HG02981 (cell line): ENCODE results near the gene DMPK.
"Not testable (repeated sequence)": the region's sequence is repeated elsewhere in the genome, so short reads cannot be mapped to it uniquely, and the experiment has no call there.

Experiments used
- ATAC-seq: cut with Tn5 transposase; IDR thresholded peaks from one replicate; pipeline ENCODE4 v1.9.1; 2021; ENCODE audit warnings: mild to moderate bottlenecking, moderate library complexity; ENCODE audit not compliant: unreplicated experiment

DMPK gene

GRCh38 chr19:45815481-45816216 is 33.4 kb upstream of the DMPK start:
- no peak for ATAC-seq

GRCh38 chr19:45814851-45815480 is 32.7 kb upstream of the DMPK start, which contains the start of gene RSPH6A:
Gene RSPH6A (minus strand): TSS chr19:45815308. CDS start chr19:45815176, 132 bp downstream.
- ATAC-seq: no peak

DNA sequence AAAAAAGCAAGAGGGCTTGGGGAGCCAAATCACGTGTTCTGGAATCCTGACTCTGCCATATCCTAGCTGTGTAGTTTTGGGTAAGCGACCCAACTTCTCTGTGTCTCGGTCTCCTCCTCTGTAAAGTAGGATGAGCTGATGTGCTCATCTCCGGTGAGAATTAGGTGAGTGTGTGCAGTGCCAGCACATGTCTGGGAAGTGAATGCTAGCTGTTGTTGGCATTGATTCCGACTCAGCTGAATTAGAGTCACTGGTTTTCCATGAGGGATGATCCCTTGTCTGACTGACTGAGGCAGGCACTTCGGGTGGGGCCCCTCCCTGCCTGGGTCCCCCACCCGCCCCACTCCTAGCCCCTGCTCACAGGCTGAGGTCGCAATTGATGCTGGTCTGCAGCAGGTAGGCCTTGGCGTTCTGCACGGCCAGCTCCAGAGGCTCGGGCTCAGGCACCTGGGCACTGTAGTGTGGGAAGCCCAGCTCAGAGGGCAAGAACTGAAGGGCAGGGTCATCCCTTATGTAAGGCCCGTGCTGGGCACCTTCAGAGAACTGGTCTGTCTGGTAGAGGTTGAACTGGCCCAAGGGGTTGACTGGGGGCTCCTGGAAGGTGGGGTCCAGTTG is 32.0 kb upstream of the DMPK start:
- ATAC-seq: no peak

GRCh38 chr19:45812297-45812696 is 30.0 kb upstream of the DMPK start:
- ATAC-seq: no peak

DNA sequence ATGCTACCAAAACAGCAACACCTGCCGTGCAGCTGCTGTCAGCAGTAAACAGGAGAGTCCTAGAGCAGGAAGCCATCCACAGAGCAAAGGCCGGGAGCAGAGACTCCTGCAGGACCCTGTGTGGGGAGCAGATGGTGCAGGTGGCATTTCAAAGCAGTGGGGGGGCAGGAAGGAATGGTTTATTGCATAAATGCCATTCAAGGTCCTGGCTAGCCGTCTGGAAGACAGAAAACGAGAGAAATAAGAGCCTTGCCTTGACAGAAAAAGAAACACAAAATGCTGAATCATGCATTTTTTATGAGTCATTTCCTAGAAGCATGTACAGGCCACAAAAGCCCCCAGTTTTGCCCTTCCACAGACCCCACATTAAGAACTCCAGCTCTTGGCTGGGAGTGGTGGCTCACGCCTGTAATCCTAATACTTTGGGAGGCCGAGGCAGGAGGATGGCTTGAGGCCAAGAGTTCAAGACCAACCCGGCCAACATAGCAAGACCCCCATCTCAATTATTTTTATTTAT is 27.4 kb upstream of the DMPK start:
- ATAC-seq: no peak

DNA sequence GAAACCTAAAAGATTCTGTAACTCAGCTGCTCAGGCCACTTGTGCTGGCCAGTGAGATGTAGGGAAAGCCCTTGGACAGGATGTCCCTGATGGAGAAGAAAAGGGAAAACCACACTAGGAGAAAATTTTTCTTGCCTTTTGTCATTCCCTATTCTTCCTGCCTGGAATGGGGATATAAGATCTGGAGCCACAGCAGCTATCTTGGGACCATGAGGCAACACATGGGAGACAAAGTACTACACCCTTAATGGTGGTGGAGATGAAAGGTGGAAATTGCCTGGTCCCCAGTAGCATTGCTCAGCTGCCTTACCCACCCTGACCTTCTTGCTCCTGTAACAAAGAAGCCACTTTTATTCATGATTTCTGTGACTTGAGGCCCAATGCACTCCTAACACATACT is 23.4 kb upstream of the DMPK start:
- no peak for ATAC-seq

GRCh38 chr19:45804959-45805230 is 22.6 kb upstream of the DMPK start:
- no peak for ATAC-seq

GRCh38 chr19:45804140-45804958 is 22.1 kb upstream of the DMPK start:
- ATAC-seq: no peak

DNA sequence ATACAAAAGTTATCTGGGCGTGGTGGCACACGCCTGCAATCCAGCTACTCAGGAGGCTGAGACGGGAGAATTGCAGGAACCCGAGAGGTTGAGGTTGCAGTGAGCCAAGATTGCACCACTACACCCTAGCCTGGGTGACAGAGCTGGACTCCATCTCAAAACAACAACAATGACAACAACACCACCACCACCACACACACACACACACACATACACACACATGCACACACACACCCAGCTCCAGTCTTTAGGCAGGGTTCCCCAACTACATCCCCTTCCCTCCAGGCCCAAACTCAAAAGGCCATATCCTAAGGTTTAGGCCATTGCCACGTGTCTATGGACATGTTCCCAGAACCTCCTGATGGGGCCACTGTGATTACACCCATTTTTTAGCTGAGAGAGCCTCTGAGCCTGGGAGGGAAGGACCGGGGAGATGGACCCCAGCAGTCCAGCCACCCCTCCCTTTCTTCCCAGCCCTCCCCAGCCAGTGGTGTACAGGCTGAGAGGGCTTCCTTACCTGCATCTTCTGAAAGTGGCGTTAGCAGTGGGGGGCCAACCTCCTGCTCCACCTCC is 19.4 kb upstream of the DMPK start:
- ATAC-seq: no peak

DNA sequence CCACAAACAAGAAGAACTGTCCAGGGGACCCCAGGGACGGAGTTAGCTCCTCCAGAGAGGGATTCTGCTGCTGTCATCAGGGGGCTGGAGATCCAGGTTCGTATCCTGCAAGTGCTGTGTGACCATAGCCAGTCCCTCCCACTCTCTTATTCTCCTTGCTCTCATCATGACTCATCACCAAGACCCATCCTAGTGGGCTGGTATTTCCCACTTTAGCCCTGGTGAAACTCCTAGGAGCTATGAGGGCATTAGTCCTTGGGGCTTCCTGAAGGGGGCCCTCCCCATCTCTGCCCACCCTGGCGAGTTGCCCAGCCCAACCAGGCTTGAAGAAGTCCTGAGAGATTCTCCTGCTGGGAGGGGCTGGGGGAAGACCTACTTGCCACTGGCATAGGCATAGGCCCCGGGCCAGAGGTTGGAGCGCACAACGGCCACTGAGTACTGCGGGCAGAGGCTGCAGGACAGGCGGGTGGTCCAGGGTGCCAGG is 17.8 kb upstream of the DMPK start:
- no peak for ATAC-seq

- not testable (repeated sequence) for ATAC-seq
Observed at GRCh38 chr19:45799541-45799940, 17.3 kb upstream of the DMPK start.

- no peak for ATAC-seq
Observed at GRCh38 chr19:45798995-45799517, 16.8 kb upstream of the DMPK start.

DNA sequence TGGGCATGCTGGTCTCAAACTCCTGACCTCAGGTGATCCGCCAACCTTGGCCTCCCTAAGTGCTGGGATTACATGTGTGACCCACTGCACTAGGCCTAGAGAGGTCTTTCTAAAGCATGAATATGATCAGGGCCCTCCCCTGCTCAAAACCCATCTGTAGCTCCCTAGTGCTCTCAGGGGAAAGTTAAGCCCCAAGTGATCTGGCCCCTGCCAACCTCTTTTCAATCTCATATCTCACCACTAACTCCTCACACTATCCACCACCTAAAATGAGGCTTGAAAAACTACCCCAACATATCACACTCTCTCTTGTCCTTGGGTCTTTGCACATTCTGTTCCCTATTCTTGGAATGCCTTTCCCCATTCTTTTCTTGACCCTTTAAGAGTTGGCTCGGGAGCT is 12.3 kb upstream of the DMPK start:
- ATAC-seq: no peak

DNA sequence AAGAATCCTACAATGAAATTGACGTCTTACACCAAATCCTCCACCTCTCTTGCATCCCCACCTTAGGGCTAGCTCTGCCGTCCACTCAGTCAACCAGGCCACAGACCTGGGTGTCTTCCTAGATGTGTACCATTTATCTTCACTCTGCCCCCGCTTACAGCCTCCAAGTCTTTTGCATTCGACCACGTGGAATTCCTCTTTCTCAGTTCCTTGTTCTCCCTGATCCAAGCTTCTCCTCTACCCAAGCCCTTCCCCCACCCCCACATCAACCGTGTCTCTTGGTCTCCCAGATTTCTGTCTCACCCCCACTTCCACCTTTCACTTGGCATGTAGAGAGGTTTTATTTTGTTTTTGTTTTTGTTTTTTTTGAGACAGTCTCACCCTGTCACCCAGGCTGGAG is 11.6 kb upstream of the DMPK start:
- ATAC-seq: no peak

DNA sequence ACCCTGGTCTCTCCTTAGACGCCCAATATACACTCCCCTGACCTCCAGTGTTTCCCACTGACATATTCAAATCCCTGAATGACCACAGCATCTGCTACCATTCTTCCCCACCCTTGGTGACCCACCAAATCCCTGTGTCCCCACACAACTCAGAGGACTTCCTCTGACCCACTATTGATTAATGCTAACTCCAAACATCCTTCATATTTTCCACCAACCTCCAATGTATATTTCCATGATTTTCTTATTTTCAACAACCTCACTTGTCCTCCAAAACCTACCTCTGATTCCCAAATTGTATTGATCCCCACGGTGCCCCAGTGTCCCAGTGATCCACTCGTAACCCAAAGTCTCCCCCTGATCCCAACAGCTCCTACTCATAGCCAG is 10.9 kb upstream of the DMPK start:
- no peak for ATAC-seq

GRCh38 chr19:45792470-45793177 is 10.3 kb upstream of the DMPK start, which contains the start of gene DMWD:
Gene DMWD (minus strand): TSS chr19:45792845. CDS start chr19:45792756, 89 bp downstream.
- ATAC-seq: peak; percentile 80

DNA sequence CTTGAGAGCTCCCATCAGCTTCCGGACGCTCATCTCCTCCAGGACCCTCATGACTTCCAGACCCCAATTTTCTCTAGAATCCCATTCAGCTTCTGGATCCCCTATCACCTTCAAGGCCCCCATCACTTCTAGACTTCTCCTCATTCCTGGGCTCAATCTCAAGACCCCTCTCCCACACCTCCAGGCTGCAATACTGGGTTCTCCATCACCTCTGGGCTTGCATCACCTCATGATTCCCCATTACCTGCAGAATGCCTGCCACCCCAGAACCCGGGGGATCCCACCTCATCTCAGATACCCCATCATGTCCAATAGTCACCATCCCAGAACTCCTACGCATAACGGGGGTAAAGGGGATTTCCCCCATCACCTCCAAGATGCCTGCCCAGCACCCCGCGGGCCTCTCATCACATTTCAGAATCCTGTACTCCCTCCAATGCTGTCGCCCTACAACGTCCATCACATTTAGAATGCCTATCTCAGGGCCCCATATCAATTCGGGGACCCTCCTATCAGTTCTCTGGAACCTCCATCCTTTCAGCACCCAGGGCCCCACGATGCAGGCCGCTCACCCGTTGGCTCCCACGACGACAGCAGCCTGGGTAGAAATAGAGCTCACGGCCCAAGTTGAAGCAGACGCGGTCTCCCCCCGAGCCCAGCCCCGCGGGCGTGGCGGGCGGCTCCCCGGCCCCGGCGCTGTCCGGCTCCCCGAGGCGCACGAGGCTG is 9.6 kb upstream of the DMPK start:
- no peak for ATAC-seq

DNA sequence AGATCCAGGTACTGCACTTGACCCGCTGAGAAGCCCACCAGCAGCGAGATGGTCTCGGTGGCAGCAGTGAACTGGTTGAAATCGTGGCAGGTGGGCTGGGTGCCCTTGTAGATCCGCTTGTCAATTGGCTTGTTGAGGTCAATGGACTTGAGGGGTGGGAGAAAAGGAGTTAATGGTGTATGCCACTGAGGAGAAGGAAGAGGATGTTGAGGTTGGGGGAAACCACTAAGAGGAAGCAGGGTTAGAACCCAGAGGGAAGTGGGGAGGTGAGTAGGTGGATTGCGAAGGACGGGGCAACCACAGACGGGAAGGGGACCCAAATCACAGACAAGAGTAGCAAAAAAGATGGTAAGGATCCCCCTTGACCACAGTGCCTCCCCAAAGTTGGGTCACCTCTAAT is 8.7 kb upstream of the DMPK start:
- ATAC-seq: no peak
